ENCODE data around the gene CAD.
A peak's percentile ranks its signal among the peaks of the same experiment; 100 is the strongest.
"Not testable (repeated sequence)": the region's sequence is repeated elsewhere in the genome, so short reads cannot be mapped to it uniquely, and the experiment has no call there.

The CAD gene

DNA sequence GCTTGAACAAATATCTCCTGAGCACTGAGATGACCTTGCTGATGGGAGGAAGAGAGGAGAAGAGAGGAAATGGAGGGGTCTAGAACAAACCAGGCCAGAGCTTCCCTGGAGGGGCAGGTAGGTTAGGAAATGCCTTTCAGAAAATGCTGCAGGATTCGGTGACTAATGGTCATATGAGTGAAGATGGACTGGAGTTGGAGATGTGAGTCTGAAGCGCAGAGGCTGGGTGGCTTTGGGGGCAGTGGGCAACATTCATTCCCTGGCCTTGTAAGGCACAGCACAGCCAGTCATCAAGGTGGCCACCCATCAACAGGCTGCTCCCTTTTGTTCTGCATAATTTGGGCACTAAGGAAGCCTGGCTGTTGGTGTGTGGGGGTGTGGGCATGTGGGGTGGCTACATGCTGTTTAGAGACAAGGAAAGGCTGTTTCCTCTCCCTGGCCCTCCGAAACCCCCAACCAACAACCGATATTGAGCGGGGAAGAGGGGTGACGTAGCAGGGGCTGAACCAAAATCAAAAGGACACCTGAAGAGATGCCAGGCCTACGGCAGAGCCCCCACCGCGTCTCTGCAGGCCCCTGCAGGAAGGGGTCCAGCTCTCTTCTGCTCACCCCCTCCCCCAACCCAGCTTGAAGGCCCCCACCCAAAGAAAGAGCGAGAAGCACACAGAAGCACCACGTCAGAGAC lies 44.2 kb downstream of the CAD start:
- no peak for DNase-seq

- DNase-seq: no peak
Measured at GRCh38 chr2:27261926-27262298, 44.7 kb downstream of the CAD start.

GRCh38 chr2:27262379-27263286 lies 45.5 kb downstream of the CAD start, which contains the start of gene SLC30A3:
SLC30A3 (minus strand) TSS chr2:27263047; CDS start chr2:27262906, 141 bp downstream.
- DNase-seq: peak; percentile 77 to 79

DNA sequence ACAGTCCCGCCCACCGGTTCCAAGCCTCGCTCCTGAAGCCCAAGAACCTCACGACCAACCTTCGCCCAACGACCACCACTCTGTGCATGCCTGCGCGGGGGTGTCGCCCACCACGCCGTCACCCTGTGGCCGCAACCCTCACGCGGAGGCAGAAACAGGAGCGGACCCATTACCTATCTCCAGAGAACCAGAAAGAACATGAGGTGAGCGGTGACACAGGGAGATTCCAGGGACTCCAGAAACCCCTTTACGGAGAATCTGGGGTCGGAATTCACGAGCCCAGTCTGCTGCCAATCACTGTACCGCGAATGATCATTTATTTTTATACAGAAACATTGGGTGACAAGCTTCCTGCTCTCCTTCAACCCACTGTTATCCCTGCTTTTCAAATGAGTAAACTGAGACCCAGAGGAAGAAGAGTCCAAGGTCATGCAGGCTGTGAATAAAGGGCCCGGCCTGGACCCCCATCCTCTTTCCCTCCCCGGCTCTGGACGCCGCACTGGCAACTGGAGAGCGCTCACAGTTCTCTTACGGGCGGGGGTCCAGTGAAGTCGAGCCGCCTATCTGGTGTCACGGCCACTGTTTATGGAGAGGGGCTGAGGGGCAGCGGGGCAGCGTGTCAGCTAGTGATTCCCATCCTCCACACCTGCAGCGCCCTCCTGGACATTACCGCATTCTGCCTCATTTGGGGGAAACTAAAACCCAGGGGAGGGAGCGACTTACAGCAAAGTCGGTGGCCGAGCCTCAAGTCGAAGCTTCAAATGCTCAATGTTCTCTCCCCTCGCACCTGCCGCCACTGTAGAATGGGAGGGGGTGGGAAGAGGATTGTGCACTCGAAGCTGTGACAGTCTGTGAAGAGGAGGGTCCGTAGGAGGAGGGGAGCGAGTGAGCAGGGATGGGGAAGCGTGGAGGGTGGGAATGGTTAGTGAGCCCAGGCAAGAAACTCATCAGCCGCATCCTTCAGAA lies 46.4 kb downstream of the CAD start:
- no peak for DNase-seq

GRCh38 chr2:27264253-27264752 lies 47.1 kb downstream of the CAD start:
- no peak for DNase-seq

GRCh38 chr2:27264753-27265535 lies 47.8 kb downstream of the CAD start:
- DNase-seq: peak; percentile 72 to 76

DNA sequence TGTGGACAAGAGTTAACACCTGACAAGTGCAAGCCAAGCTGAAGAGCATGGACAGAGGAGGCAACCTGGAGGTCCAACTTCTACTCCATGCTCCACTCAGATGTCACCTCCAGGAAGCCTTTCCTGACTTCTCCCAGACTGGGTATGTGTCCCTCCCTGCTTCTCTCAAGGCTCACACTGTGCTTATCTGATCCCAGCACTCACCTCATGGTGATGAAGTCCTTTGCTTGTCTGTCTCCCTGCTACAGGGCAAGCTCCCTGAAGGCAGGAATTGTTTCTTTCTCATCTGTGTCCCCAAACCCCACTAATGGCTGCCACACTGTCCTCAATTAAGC lies 48.3 kb downstream of the CAD start:
- no peak for DNase-seq

- not testable (repeated sequence) for DNase-seq
Measured at GRCh38 chr2:27268296-27268695, 51.1 kb downstream of the CAD start.

DNA sequence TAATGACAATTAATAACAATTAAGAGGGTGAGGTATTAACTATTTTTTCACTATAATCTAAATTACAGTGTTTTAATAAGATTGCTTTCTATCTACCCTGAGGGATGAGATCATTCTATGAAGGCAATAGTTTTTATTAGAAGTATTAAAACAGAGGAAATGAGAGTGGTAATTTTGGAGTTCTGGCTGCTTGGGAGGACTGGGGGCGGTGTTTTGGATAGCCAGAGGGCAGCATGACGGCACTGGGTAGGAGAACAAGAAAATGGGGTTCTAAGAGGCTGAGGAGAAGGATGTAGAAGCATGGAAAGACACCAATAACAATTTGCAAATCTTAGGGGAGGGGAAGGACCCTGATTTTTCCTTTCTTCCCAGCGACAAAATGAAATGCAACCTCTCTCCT lies 53.0 kb downstream of the CAD start:
- DNase-seq: no peak

DNA sequence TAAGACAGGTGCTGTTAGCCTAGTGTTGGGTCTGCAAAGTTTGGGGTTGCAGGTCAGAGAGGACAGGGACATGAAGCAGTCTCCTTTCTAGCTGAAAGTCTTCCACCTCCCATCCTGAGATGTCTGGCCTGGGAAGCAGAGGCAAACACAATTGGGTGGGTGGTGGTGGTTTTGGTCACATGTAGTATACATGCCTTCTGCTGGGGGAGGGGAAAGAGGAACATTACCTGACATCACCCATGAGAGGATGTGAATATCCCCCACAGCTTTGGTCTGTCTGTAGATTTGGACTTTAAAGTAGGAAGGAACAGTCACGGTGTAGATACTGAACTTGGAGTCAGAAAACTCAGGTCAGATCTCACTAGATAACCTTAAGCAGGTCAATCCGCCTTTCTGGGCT lies 53.5 kb downstream of the CAD start:
- no peak for DNase-seq

- DNase-seq: no peak
Measured at GRCh38 chr2:27271631-27272340, 54.6 kb downstream of the CAD start.

GRCh38 chr2:27272537-27273522 lies 55.7 kb downstream of the CAD start:
- DNase-seq: not testable (repeated sequence)

GRCh38 chr2:27275211-27276150 lies 58.3 kb downstream of the CAD start, which contains the start of gene DNAJC5G:
DNAJC5G (plus strand) TSS chr2:27275433; CDS start chr2:27276729, 1,296 bp downstream.
- DNase-seq: no peak

GRCh38 chr2:27278010-27278409 lies 60.8 kb downstream of the CAD start:
- no peak for DNase-seq

- no peak for DNase-seq
Measured at GRCh38 chr2:27280826-27281225, 63.7 kb downstream of the CAD start.

- no peak for DNase-seq
Measured at GRCh38 chr2:27281442-27281841, 64.3 kb downstream of the CAD start.

GRCh38 chr2:27281855-27282559 lies 64.8 kb downstream of the CAD start, which contains the start of gene TRIM54:
TRIM54 (plus strand) TSS chr2:27282429; CDS start chr2:27282732, 303 bp downstream.
- no peak for DNase-seq

DNA sequence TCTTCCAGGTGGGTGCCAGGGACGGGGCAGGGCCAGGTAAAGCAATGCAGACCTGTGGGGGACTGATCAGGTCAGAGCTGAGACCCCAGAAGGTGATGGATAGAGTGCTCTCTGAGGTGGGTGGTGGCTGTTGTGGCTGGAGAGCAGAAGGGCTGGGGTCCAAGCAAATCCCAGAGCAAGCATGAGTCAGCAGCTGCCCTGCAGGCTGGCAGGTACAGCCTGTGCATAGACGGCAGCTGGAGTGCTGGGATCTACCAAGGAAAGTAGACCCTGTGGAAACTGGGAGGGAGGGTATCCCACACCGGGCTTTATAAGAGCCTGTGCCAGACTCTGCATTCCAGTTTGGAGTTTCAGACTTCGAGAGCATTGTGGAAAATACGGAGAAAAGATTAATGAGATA lies 65.7 kb downstream of the CAD start:
- DNase-seq: no peak
